ENCODE results near the gene MYLK. TPM values are rescaled to one million over a fixed set of nuclear protein-coding genes. Genes with fewer than 3 reads are reported as not detected.

MYLK gene
- total RNA-seq, 2 experiments from 2014 or later = 0.22 TPM; not detected in 1

GRCh38 chr3:123795471-123796251 is 88.5 kb downstream of the MYLK start:
- H3K36me3 Mint-ChIP-seq (ENCODE audit: low read depth) = no peaks in the 10 kb centered on the region
- no peak overlapping the region for H3K27ac ChIP-seq (ENCODE audit: low read depth in 1 of 2, low read length in 2 of 2)
- no peak overlapping the region for H3K4me3 Mint-ChIP-seq
- no peaks in the 10 kb centered on the region for H3K36me3 ChIP-seq (ENCODE audit: insufficient read depth, low read length)
- no peaks in the 10 kb centered on the region for H3K9me3 Mint-ChIP-seq
- ATAC-seq (ENCODE audit: poor library complexity) (no peak), DNase-seq (no peak)
- peaks cover 3 to 8% of the 10 kb centered on the region in 2 experiments for H3K27me3 ChIP-seq (ENCODE audit: control insufficient read depth in 1 of 2, insufficient read depth in 2 of 2, low read length in 2 of 2)
- intact Hi-C loops (cut with DNase I, micrococcal nuclease) = no loop called here
- H3K4me1 Mint-ChIP-seq (ENCODE audit: low read depth) = no peaks in the 10 kb centered on the region
- POLR2A ChIA-PET = no interaction called here
- H3K27me3 Mint-ChIP-seq = peaks cover 17% of the 10 kb centered on the region
- TF ChIP-seq CTCF (IDR thresholded peaks at IDR 0.05) = no peak
- H3K27ac Mint-ChIP-seq = no peak overlapping the region
- H3K9me3 ChIP-seq (ENCODE audit: control insufficient read depth in 1 of 2, insufficient read depth in 1 of 2, low read length in 2 of 2) = no peaks in the 10 kb centered on the region
- CTCF ChIA-PET = no interaction called here
- H3K4me1 ChIP-seq (ENCODE audit: insufficient read depth, low read length) = no peaks in the 10 kb centered on the region
- H3K4me3 ChIP-seq (ENCODE audit: low read length) = no peak overlapping the region

- DNase-seq = no peak
- no peak overlapping the region for H3K27ac Mint-ChIP-seq
- Histone ChIP-seq H3K27ac (ENCODE audit: low read depth in 1 of 2, low read length in 2 of 2) (no peak overlapping the region), H3K9me3 (ENCODE audit: control insufficient read depth in 1 of 2, insufficient read depth in 1 of 2, low read length in 2 of 2) (no peaks in the 10 kb centered on the region), H3K4me3 (ENCODE audit: low read length) (no peak overlapping the region), H3K27me3 (ENCODE audit: control insufficient read depth in 1 of 2, insufficient read depth in 2 of 2, low read length in 2 of 2) (peaks cover 3 to 8% of the 10 kb centered on the region in 2 experiments), H3K36me3 (ENCODE audit: insufficient read depth, low read length) (no peaks in the 10 kb centered on the region), H3K4me1 (ENCODE audit: insufficient read depth, low read length) (no peaks in the 10 kb centered on the region)
- intact Hi-C loops (cut with DNase I, micrococcal nuclease) = no loop called here
- H3K4me1 Mint-ChIP-seq (ENCODE audit: low read depth) = no peaks in the 10 kb centered on the region
- no peak for ATAC-seq (ENCODE audit: poor library complexity)
- H3K9me3 Mint-ChIP-seq = no peaks in the 10 kb centered on the region
- peaks cover 23% of the 10 kb centered on the region for H3K27me3 Mint-ChIP-seq
- no peak for TF ChIP-seq CTCF (IDR thresholded peaks at IDR 0.05)
- no peak overlapping the region for H3K4me3 Mint-ChIP-seq
- no peaks in the 10 kb centered on the region for H3K36me3 Mint-ChIP-seq (ENCODE audit: low read depth)
- ChIA-PET CTCF (no interaction called here), POLR2A (no interaction called here)
Observed at GRCh38 chr3:123793425-123793824, 90.7 kb downstream of the MYLK start.

- Mint-ChIP-seq H3K9me3 (no peaks in the 10 kb centered on the region), H3K36me3 (ENCODE audit: low read depth) (no peaks in the 10 kb centered on the region), H3K4me3 (no peak overlapping the region), H3K27ac (no peak overlapping the region), H3K4me1 (ENCODE audit: low read depth) (no peaks in the 10 kb centered on the region), H3K27me3 (peaks cover 23% of the 10 kb centered on the region)
- no peak overlapping the region for H3K27ac ChIP-seq (ENCODE audit: low read depth in 1 of 2, low read length in 2 of 2)
- H3K36me3 ChIP-seq (ENCODE audit: insufficient read depth, low read length) = no peaks in the 10 kb centered on the region
- H3K27me3 ChIP-seq (ENCODE audit: control insufficient read depth in 1 of 2, insufficient read depth in 2 of 2, low read length in 2 of 2) = peaks cover 0 to 8% of the 10 kb centered on the region in 2 experiments
- ATAC-seq (ENCODE audit: poor library complexity) (no peak), DNase-seq (no peak)
- POLR2A ChIA-PET = no interaction called here
- no peak for TF ChIP-seq CTCF (IDR thresholded peaks at IDR 0.05)
- no peak overlapping the region for H3K4me3 ChIP-seq (ENCODE audit: low read length)
- intact Hi-C loops (cut with DNase I, micrococcal nuclease) = no loop called here
- no peaks in the 10 kb centered on the region for H3K9me3 ChIP-seq (ENCODE audit: control insufficient read depth in 1 of 2, insufficient read depth in 1 of 2, low read length in 2 of 2)
- CTCF ChIA-PET = no interaction called here
- H3K4me1 ChIP-seq (ENCODE audit: insufficient read depth, low read length) = no peaks in the 10 kb centered on the region
Observed at GRCh38 chr3:123792473-123793201, 91.5 kb downstream of the MYLK start.
